ENCODE results near the gene ARHGAP23. TPM values are rescaled to one million over a fixed set of nuclear protein-coding genes. Genes with fewer than 3 reads are reported as not detected.

The ARHGAP23 gene
- total and polyA plus RNA-seq, 10 of the 15 experiments (the other 5 are each of a cell fraction or from before 2014, with no cell fraction given): 0.23 to 5.8 (median 2.1) TPM

GRCh38 chr17:38546396-38546795, 118.1 kb downstream of the ARHGAP23 start (continued):
- TF ChIP-seq REST (IDR thresholded peaks at IDR 0.05; ENCODE audit: low read depth, low read length): no peak
- TF ChIP-seq STAT3 (IDR thresholded peaks at IDR 0.05; ENCODE audit: low read depth, low read length): no peak
- no peak for TF ChIP-seq CBX5 (IDR thresholded peaks at IDR 0.05; ENCODE audit: low read depth)
- no peak for TF ChIP-seq SUPT20H (IDR thresholded peaks at IDR 0.05; ENCODE audit: borderline replicate concordance, control insufficient read depth, low read depth, low read length)
- TF ChIP-seq IRF3 (IDR thresholded peaks at IDR 0.05): no peak
- no peak for TF ChIP-seq JUND (IDR thresholded peaks at IDR 0.05; ENCODE audit: low read depth, low read length)
- TF ChIP-seq MLLT1 (IDR thresholded peaks at IDR 0.05): no peak
